IMR-90 (cell line): ENCODE results near the gene RHOB. TPM values are rescaled to one million over a fixed set of nuclear protein-coding genes. Genes with fewer than 3 reads are reported as not detected.

Experiments
- ATAC-seq: fragments of 200-7000 bp; cut with Tn5 transposase; 2 replicates; pipeline ENCODE4 v1.9.1; 2020; ENCODE audit warnings: low read depth, mild to moderate bottlenecking, moderate library complexity
- BruUV-seq: library from RNA; stranded (reverse); fragments of 400-500 nt; replicated peaks from 2 replicates; lab custom pipeline; 2021; lab: Mats Ljungman, UMichigan
- CTCF ChIA-PET: fragments of 300-600 bp; formaldehyde crosslinking; extraction: SDS; loops from one replicate; lab custom pipeline; 2021; ENCODE audit warnings: antibody characterized with exemption; lab: Yijun Ruan, JAX
- POLR2A ChIA-PET: fragments of 300-600 bp; sonication (Branson Sonifier 250); formaldehyde crosslinking; loops from one replicate; lab custom pipeline; 2022; ENCODE audit warnings: antibody characterized with exemption; ENCODE audit not compliant: unreplicated experiment; lab: Charles Lee
- DNase-seq: peaks from one replicate; pipeline ENCODE4 v3.0.0; 2013
- H2AFZ ChIP-seq: replicated peaks from 2 replicates; pipeline ENCODE3; 2013; ENCODE audit warnings: low read length, mild to moderate bottlenecking; ENCODE audit not compliant: poor library complexity
- H2AK5ac ChIP-seq: 2 replicates; pipeline ENCODE4 v1.6.1; 2013; ENCODE audit warnings: low read depth, low read length, inconsistent platforms
- H2AK9ac ChIP-seq: replicated peaks from 2 replicates; pipeline ENCODE3; 2013; ENCODE audit warnings: mild to moderate bottlenecking, low read depth, low read length, moderate library complexity; ENCODE audit not compliant: poor library complexity
- H2BK120ac ChIP-seq: 2 replicates; pipeline ENCODE4 v1.6.1; 2013; ENCODE audit warnings: low read depth, low read length, inconsistent platforms
- H2BK15ac ChIP-seq: 3 replicates; pipeline ENCODE4 v1.6.1; 2013; ENCODE audit warnings: low read depth, low read length, inconsistent platforms
- H2BK20ac ChIP-seq: 2 replicates; pipeline ENCODE4 v1.6.1; 2013; ENCODE audit warnings: low read depth, mild to moderate bottlenecking, inconsistent platforms, low read length, moderate library complexity
- H2BK5ac ChIP-seq: 2 replicates; pipeline ENCODE4 v1.6.1; 2013; ENCODE audit warnings: mild to moderate bottlenecking, low read depth, low read length, inconsistent platforms; ENCODE audit not compliant: poor library complexity, severe bottlenecking
- H3K14ac ChIP-seq: replicated peaks from 2 replicates; pipeline ENCODE4 v1.6.1; 2013; ENCODE audit warnings: low read depth, low read length, inconsistent platforms
- H3K18ac ChIP-seq: 2 replicates; pipeline ENCODE4 v1.6.1; 2013; ENCODE audit warnings: low read depth, low read length, control low read depth
- H3K23ac ChIP-seq: 2 replicates; pipeline ENCODE4 v1.6.1; 2013; ENCODE audit warnings: low read depth, low read length, inconsistent platforms
- H3K27ac ChIP-seq: 2 replicates; pipeline ENCODE4 v1.5.1; 2013; ENCODE audit warnings: mild to moderate bottlenecking, control low read depth, low read length; ENCODE audit not compliant: insufficient read depth
- H3K27me3 ChIP-seq: 2 replicates; pipeline ENCODE4 v1.6.1; 2013; ENCODE audit warnings: low read length; ENCODE audit not compliant: control insufficient read depth, insufficient read depth
- H3K36me3 ChIP-seq: 2 replicates; pipeline ENCODE4 v1.6.1; 2013; ENCODE audit warnings: low read length, mixed read lengths; ENCODE audit not compliant: control insufficient read depth, insufficient read depth
- H3K4ac ChIP-seq: 2 replicates; pipeline ENCODE4 v1.6.1; 2013; ENCODE audit warnings: low read depth, low read length, inconsistent platforms
- H3K4me1 ChIP-seq: 2 replicates; pipeline ENCODE4 v1.6.1; 2013; ENCODE audit warnings: low read length, mixed read lengths; ENCODE audit not compliant: control insufficient read depth, insufficient read depth
- H3K4me2 ChIP-seq: 2 replicates; pipeline ENCODE4 v1.6.1; 2013; ENCODE audit warnings: low read depth, mild to moderate bottlenecking, control low read depth, low read length, moderate library complexity
- H3K4me3 ChIP-seq: 2 replicates; pipeline ENCODE4 v1.5.1; 2013; ENCODE audit warnings: low read depth, mild to moderate bottlenecking, control low read depth, low read length, moderate library complexity; ENCODE audit not compliant: insufficient read depth
- H3K56ac ChIP-seq: 2 replicates; pipeline ENCODE4 v1.6.1; 2013; ENCODE audit warnings: low read length, inconsistent platforms; ENCODE audit not compliant: insufficient read depth; ENCODE audit errors: extremely low read depth
- H3K79me1 ChIP-seq, 2 experiments: 2 replicates each; pipeline ENCODE4 v1.6.1; 2013; ENCODE audit warnings: low read length in 2 of 2, inconsistent platforms in 1 of 2, low read depth in 1 of 2
- H3K9ac ChIP-seq: 2 replicates; pipeline ENCODE4 v1.6.1; 2013; ENCODE audit warnings: low read depth, low read length, control low read depth
- H3K9me1 ChIP-seq: 2 replicates; pipeline ENCODE4 v1.6.1; 2013; ENCODE audit warnings: low read length, inconsistent platforms; ENCODE audit not compliant: insufficient read depth
- H3K9me3 ChIP-seq: 2 replicates; pipeline ENCODE4 v1.6.1; 2013; ENCODE audit warnings: low read length; ENCODE audit not compliant: control insufficient read depth, insufficient read depth
- H4K20me1 ChIP-seq: 2 replicates; pipeline ENCODE4 v1.6.1; 2013; ENCODE audit warnings: low read length, inconsistent platforms; ENCODE audit not compliant: insufficient read depth
- H4K5ac ChIP-seq: 2 replicates; pipeline ENCODE4 v1.6.1; 2013; ENCODE audit warnings: mild to moderate bottlenecking, low read depth, low read length, control low read depth
- H4K8ac ChIP-seq, 2 experiments: 2 replicates each; pipeline ENCODE4 v1.6.1; 2013; ENCODE audit warnings: low read depth in 2 of 2, low read length in 2 of 2, control low read depth in 1 of 2, inconsistent platforms in 1 of 2
- H4K91ac ChIP-seq: 2 replicates; pipeline ENCODE4 v1.6.1; 2013; ENCODE audit warnings: low read depth, low read length, inconsistent platforms; ENCODE audit not compliant: insufficient read depth
- BHLHE40 ChIP-seq: fragments of 150-350 bp; IDR thresholded peaks from 2 replicates; pipeline ENCODE4 v1.6.1; 2016; ENCODE audit warnings: mild to moderate bottlenecking, low read depth, low read length
- CEBPB ChIP-seq: IDR thresholded peaks from 2 replicates; pipeline ENCODE4 v1.6.1; 2012; ENCODE audit warnings: low read depth, low read length, improper control_type of control experiment
- CHD1 ChIP-seq: IDR thresholded peaks from 2 replicates; pipeline ENCODE4 v1.6.1; 2012; ENCODE audit warnings: low read depth, low read length, improper control_type of control experiment
- CTCF ChIP-seq: conservative IDR thresholded peaks from 2 replicates; pipeline ENCODE4 v1.5.1; 2012; ENCODE audit warnings: mild to moderate bottlenecking, low read depth, low read length, improper control_type of control experiment
- ELK1 ChIP-seq: fragments of 150-350 bp; IDR thresholded peaks from 2 replicates; pipeline ENCODE4 v1.6.1; 2016; ENCODE audit warnings: low read depth, mild to moderate bottlenecking, low read length, moderate library complexity, borderline replicate concordance
- FOS ChIP-seq: fragments of 150-350 bp; IDR thresholded peaks from 2 replicates; pipeline ENCODE4 v1.6.1; 2016; ENCODE audit warnings: low read depth, low read length
- MAFK ChIP-seq: IDR thresholded peaks from 2 replicates; pipeline ENCODE4 v1.6.1; 2012; ENCODE audit warnings: low read depth, low read length, improper control_type of control experiment
- MAZ ChIP-seq: IDR thresholded peaks from 2 replicates; pipeline ENCODE4 v1.6.1; 2012; ENCODE audit warnings: low read depth, mild to moderate bottlenecking, low read length, improper control_type of control experiment, moderate library complexity, borderline replicate concordance
- MXI1 ChIP-seq: IDR thresholded peaks from 2 replicates; pipeline ENCODE4 v1.6.1; 2012; ENCODE audit warnings: low read depth, mild to moderate bottlenecking, low read length, moderate library complexity, borderline replicate concordance
- NFE2L2 ChIP-seq: fragments of 150-350 bp; IDR thresholded peaks from 2 replicates; pipeline ENCODE4 v1.6.1; 2016; ENCODE audit warnings: low read depth, mild to moderate bottlenecking, low read length
- RAD21 ChIP-seq: IDR thresholded peaks from 2 replicates; pipeline ENCODE4 v1.6.1; 2012; ENCODE audit warnings: low read length, improper control_type of control experiment
- RCOR1 ChIP-seq: IDR thresholded peaks from 2 replicates; pipeline ENCODE4 v1.6.1; 2012; ENCODE audit warnings: mild to moderate bottlenecking, low read length, improper control_type of control experiment; ENCODE audit not compliant: insufficient replicate concordance
- RFX5 ChIP-seq: IDR thresholded peaks from 2 replicates; pipeline ENCODE4 v1.8.0; 2012; ENCODE audit warnings: low read depth, mild to moderate bottlenecking, low read length, moderate library complexity
- SMC3 ChIP-seq: fragments of 150-350 bp; IDR thresholded peaks from 2 replicates; pipeline ENCODE4 v1.6.1; 2016; ENCODE audit warnings: low read depth, mild to moderate bottlenecking, antibody characterized with exemption, low read length, moderate library complexity
- USF2 ChIP-seq: fragments of 150-350 bp; IDR thresholded peaks from 2 replicates; pipeline ENCODE4 v1.6.1; 2017; ENCODE audit warnings: mild to moderate bottlenecking, antibody characterized with exemption, low read length, low read depth
- WGBS, 2 experiments: methylation state at CpG; one replicate each; pipeline versions ENCODE4 v1.1.5 to v1.1.7; 2013; ENCODE audit warnings: missing lambda C conversion rate in 2 of 2; ENCODE audit not compliant: insufficient read length in 1 of 2; ENCODE audit errors: extremely low coverage in 2 of 2; 5-methylcytosine and 5-hydroxymethylcytosine counted together
- dilution Hi-C: fragments of 300-500 bp; cut with HindIII; formaldehyde crosslinking; loops from one replicate; pipeline ENCODE4 v1.14.3; 2018; ENCODE audit warnings: low sequenced_read_pairs; ENCODE audit not compliant: unreplicated experiment
- in situ Hi-C: fragments of 300-500 bp; cut with MboI; formaldehyde crosslinking; loops from 3 replicates; pipeline ENCODE4 v1.14.3; 2019; ENCODE audit warnings: low sequenced_read_pairs, inconsistent platforms, mixed read lengths
- intact Hi-C: fragments of 100-400 bp; cut with micrococcal nuclease; formaldehyde crosslinking; loops from 2 replicates; pipeline ENCODE4 v1.10.0; 2022
- polyA plus RNA-seq, 3 experiments: library from polyadenylated mRNA; depleted of rRNA; stranded (reverse); fragments of >200 nt; gene quantifications; 2 replicates each; pipeline ENCODE4 v1.2.3, GENCODE V29; 2012; ENCODE audit warnings: low replicate concordance in 1 of 3
- total RNA-seq: library from RNA; depleted of rRNA; stranded (reverse); fragments of >200 nt; gene quantifications from 2 replicates; pipeline ENCODE4 v1.2.3, GENCODE V29; 2012

The RHOB gene
- total and polyA plus RNA-seq, 2 of the 4 experiments (the other 2 are of a cell fraction): 112 to 149 TPM

- Histone ChIP-seq H3K9ac (peak overlapping the region; percentile 87), H4K5ac (no peak overlapping the region), H2BK15ac (no peak overlapping the region), H2BK5ac (peak overlapping the region; percentile 17), H2BK120ac (no peak overlapping the region), H4K8ac (no peak overlapping the region), H3K23ac (peak overlapping the region; percentile 63; the same call in 1 of the 2 replicates), H3K4me2 (peak overlapping the region; percentile 84), H3K4me1 (peaks cover 12% of the 10 kb centered on the region), H3K27ac (no peak overlapping the region), H3K4me3 (peak overlapping the region; percentile 86), H3K4ac (no peak overlapping the region), H3K79me1 (peaks cover 3 to 35% of the 10 kb centered on the region in 2 experiments), H3K9me1 (no peaks in the 10 kb centered on the region), H2AK5ac (no peak overlapping the region), H4K91ac (no peak overlapping the region), H4K20me1 (peaks cover 39% of the 10 kb centered on the region), H3K27me3 (no peaks in the 10 kb centered on the region), H2AK9ac (no peak overlapping the region), H3K36me3 (peaks cover 6% of the 10 kb centered on the region), H3K9me3 (no peaks in the 10 kb centered on the region), H3K18ac (peak overlapping the region; percentile 35; the same call in 1 of the 2 replicates), H2AFZ (no peak overlapping the region), H3K14ac (peak overlapping the region; percentile 77), H3K56ac (no peak overlapping the region), H2BK20ac (no peak overlapping the region)
- ChIA-PET POLR2A (interaction anchor here (0.6 to 2.9 kb wide), 5 partner anchors 45 to 180 kb away, joined by 3 to 14 read pairs (median 8); no protein-coding TSS in a partner anchor), CTCF (interaction anchor here (0.8 to 2.0 kb wide), 3 partner anchors 10 to 168 kb away, joined by 3 to 6 read pairs (median 5); no protein-coding TSS in a partner anchor)
- dilution Hi-C loops: no loop called here
- TF ChIP-seq RFX5: no peak
- no peak for TF ChIP-seq MXI1
- TF ChIP-seq ELK1: no peak
- no peak for TF ChIP-seq BHLHE40
- no peak for TF ChIP-seq CEBPB
- no peak for TF ChIP-seq RCOR1
- no peak for TF ChIP-seq FOS
- TF ChIP-seq CTCF: no peak
- no peak for TF ChIP-seq MAFK
- no peak; the same call in 1 of the 2 replicates for TF ChIP-seq CHD1
- TF ChIP-seq RAD21: no peak
- TF ChIP-seq SMC3: no peak
- no peak; the same call in 1 of the 2 replicates for TF ChIP-seq USF2
- TF ChIP-seq MAZ: no peak
- TF ChIP-seq NFE2L2: no peak
- BruUV-seq: no TSS peak
- ATAC-seq (no peak), DNase-seq (no peak)
- in situ Hi-C loops: no loop called here
- WGBS, 2 experiments: no CpG with 5 or more reads among the region's 1 CpG
- intact Hi-C loops: no loop called here
Observed at GRCh38 chr2:20448977-20449306, 2.1 kb downstream of the RHOB start.
